Measurements from ENCODE around the gene LRRC28. TPM values are rescaled to one million over a fixed set of nuclear protein-coding genes. Genes with fewer than 3 reads are reported as not detected.

Gene LRRC28
- total RNA-seq, 1 experiment from 2014 or later: 21.4 TPM

GRCh38 chr15:99324082-99324620 is 72.9 kb downstream of the LRRC28 start (continued):
- no peak for TF ChIP-seq REST (IDR thresholded peaks at IDR 0.05; ENCODE audit: low read depth)
- TF ChIP-seq ATF3 (IDR thresholded peaks at IDR 0.05): peak; percentile 79
- TF ChIP-seq ZNF274 (IDR thresholded peaks at IDR 0.05; ENCODE audit: low read depth, low read length): no peak
- no peak for TF ChIP-seq YY1 (IDR thresholded peaks at IDR 0.05; ENCODE audit: extremely low read depth, insufficient replicate concordance, low read depth, low read length)
- no peak for TF ChIP-seq EZH2 (IDR thresholded peaks at IDR 0.05)
- no peak for TF ChIP-seq SIN3A (IDR thresholded peaks at IDR 0.05; ENCODE audit: low read depth)
- TF ChIP-seq SP1 (IDR thresholded peaks at IDR 0.05; ENCODE audit: low read depth): peak; percentile 64
- no peak for TF ChIP-seq ELF1 (IDR thresholded peaks at IDR 0.05; ENCODE audit: borderline replicate concordance, low read depth)
- no peak for TF ChIP-seq EZH2phosphoT487 (IDR thresholded peaks at IDR 0.05; ENCODE audit: borderline replicate concordance)
- peak; percentile 75; the same call in 1 of the 2 replicates for TF ChIP-seq CBX3 (IDR thresholded peaks at IDR 0.05; ENCODE audit: low read depth)
- peak; percentile 45 for TF ChIP-seq MAX (IDR thresholded peaks at IDR 0.05)
- peak; percentile 76 for TF ChIP-seq SRF (IDR thresholded peaks at IDR 0.05; ENCODE audit: low read depth)

Measured in HCT116 (cell line).